Small intestine (tissue), 7 donors: ENCODE data around the gene ZNF445. TPM values are rescaled to one million over a fixed set of nuclear protein-coding genes. Genes with fewer than 3 reads are reported as not detected.
A peak's percentile ranks its signal among the peaks of the same experiment; 100 is the strongest.
"Not testable (repeated sequence)": the region's sequence is repeated elsewhere in the genome, so short reads cannot be mapped to it uniquely, and the experiment has no call there.

Experiments used
- DNase-seq, 2 donors: peaks; one replicate each; pipeline versions ENCODE4 v3.0.0 to v3.0.0-alpha.2; 2013
- FAIRE-seq: peaks from 2 replicates; lab custom pipeline; 2012; peaks lifted over from hg19 to GRCh38; lab: Jason Lieb, UNC
- H3K27ac ChIP-seq, 3 donors: one replicate each; pipeline ENCODE4 v1.5.1; 2013; ENCODE audit warnings: low read length in 2 of 3, mild to moderate bottlenecking in 2 of 3, control low read depth in 1 of 3, inconsistent platforms in 1 of 3, low read depth in 1 of 3, moderate library complexity in 1 of 3
- H3K27me3 ChIP-seq, 3 donors: one replicate each; pipeline ENCODE4 v1.6.1; 2013; ENCODE audit warnings: low read length in 3 of 3, inconsistent platforms in 1 of 3; ENCODE audit not compliant: control insufficient read depth in 3 of 3, insufficient read depth in 3 of 3
- H3K36me3 ChIP-seq, 3 donors: one replicate each; pipeline ENCODE4 v1.6.1; 2013; ENCODE audit warnings: low read length in 3 of 3, inconsistent platforms in 1 of 3, low read depth in 1 of 3, mild to moderate bottlenecking in 1 of 3, moderate library complexity in 1 of 3; ENCODE audit not compliant: control insufficient read depth in 3 of 3, insufficient read depth in 2 of 3
- H3K4me1 ChIP-seq, 3 donors: one replicate each; pipeline ENCODE4 v1.6.1; 2013; ENCODE audit warnings: low read length in 2 of 3, inconsistent platforms in 1 of 3, low read depth in 1 of 3, mild to moderate bottlenecking in 1 of 3, moderate library complexity in 1 of 3; ENCODE audit not compliant: control insufficient read depth in 3 of 3, insufficient read depth in 2 of 3
- H3K4me3 ChIP-seq, 3 donors: one replicate each; pipeline ENCODE4 v1.5.1; 2013; ENCODE audit warnings: low read length in 3 of 3, control low read depth in 1 of 3, inconsistent platforms in 1 of 3, low read depth in 1 of 3, mild to moderate bottlenecking in 1 of 3, moderate library complexity in 1 of 3
- H3K9me3 ChIP-seq, 2 donors: one replicate each; pipeline ENCODE4 v1.6.1; 2013; ENCODE audit warnings: low read depth in 1 of 2, low read length in 1 of 2; ENCODE audit not compliant: control insufficient read depth in 2 of 2, insufficient read depth in 1 of 2
- WGBS, 3 donors: extraction: QIAGEN DNeasy Blood & Tissue Kit; methylation state at CpG; one replicate each; pipeline ENCODE4 v1.1.7; 2013; 5-methylcytosine and 5-hydroxymethylcytosine counted together
- polyA plus RNA-seq, 4 donors: library from polyadenylated mRNA; stranded (reverse) in 3 of 4; unstranded in 1 of 4; fragments of 200-250 nt in 3 of 4; fragments of 120-200 nt in 1 of 4; gene quantifications; one replicate each; pipeline versions ENCODE4 v1.2.1 to v1.2.3, GENCODE V29; 2013
- donor health status: healthy with polysubstance abuse.
- donor health status: control.
- donor health status: control.
- donor health status: Bipolar disorder and iron deficiency.
- donor health status: healthy.

Gene ZNF445
- polyA plus RNA-seq, 4 donors: 0.89 to 15.3 (median 2.7) TPM

DNA sequence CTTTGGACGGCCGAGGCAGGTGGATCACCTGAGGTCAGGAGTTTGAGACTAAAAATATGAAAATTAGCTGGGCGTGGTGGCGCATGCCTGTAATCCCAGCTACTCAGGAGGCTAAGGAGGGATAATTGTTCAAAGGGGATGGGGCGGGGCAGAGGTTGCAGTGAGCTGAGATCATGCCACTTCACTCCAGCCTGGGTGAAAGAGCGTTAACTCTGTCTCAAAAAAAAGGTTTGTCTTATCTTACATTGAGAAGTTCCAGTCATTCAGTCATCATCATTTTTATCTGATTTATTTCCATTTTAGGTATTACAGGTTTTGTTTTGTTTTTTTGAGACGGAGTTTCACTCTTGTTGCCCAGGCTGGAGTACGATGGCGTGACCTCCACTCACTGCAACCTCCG is 2.6 kb downstream of the ZNF445 start:
- not testable (repeated sequence) for H3K4me1 ChIP-seq, H3K27me3 ChIP-seq, H3K9me3 ChIP-seq, H3K4me3 ChIP-seq, H3K36me3 ChIP-seq, FAIRE-seq, H3K27ac ChIP-seq
- 81 to 91% (median 90%) methylated on average over 10 of the region's 10 CpGs for WGBS, 3 donors
- DNase-seq: peak in 1 of 2 donors; percentile 40

DNA sequence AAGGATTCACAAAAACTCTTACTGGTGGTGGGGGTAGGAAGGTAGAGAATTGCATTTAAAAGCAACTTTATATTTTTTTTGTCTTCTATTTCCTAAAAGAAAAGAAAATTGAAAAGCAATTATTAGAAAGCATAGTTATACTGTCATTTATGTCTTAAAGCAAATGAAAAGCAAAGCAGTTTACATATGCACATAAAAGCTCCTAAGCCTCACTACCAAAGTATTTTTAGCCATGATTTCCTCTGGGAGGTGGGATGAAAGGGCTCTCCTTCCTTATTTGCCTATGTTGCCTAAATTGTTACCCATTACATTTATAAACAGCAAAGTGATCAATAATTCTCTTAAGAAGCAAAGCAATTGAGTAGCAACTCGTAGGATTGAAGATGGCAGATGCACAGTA is 7.0 kb downstream of the ZNF445 start:
- Histone ChIP-seq H3K4me3 (no peak overlapping the region), H3K4me1 (no peaks in the 10 kb centered on the region), H3K9me3 (no peaks in the 10 kb centered on the region), H3K27ac (no peak overlapping the region), H3K27me3 (no peaks in the 10 kb centered on the region), H3K36me3 (peaks cover 0 to 18% (median 2%) of the 10 kb centered on the region in 3 donors)
- WGBS, 3 donors: 87 to 91% (median 89%) methylated on average over 1 of the region's 1 CpG
- DNase-seq (no peak), FAIRE-seq (no peak)

DNA sequence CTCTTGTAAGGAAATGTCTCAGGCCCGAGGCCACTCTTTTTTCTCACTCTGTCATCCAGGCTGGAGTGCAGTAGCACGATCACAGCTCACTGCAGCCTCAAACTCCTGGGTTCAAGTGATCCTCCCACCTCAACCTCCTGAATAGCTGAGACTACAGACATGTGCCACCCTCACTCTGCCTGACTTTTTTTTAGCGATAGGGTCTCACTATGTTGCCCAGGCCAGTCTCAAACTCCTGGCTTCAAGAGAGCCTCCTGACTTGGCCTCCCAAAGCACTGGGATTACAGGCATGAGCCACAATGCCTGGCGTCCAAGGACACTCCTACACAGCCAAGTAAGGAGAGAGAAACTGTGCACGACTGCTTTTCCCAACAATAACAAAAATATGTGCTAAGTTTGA is 7.6 kb downstream of the ZNF445 start:
- no peak overlapping the region for H3K27ac ChIP-seq
- no peaks in the 10 kb centered on the region for H3K9me3 ChIP-seq
- peaks cover 0 to 18% (median 2%) of the 10 kb centered on the region in 3 donors for H3K36me3 ChIP-seq
- WGBS, 3 donors: 75 to 76% (median 75%) methylated on average over 5 of the region's 5 CpGs
- DNase-seq (no peak), FAIRE-seq (no peak)
- no peaks in the 10 kb centered on the region for H3K27me3 ChIP-seq
- H3K4me3 ChIP-seq: no peak overlapping the region
- no peaks in the 10 kb centered on the region for H3K4me1 ChIP-seq

DNA sequence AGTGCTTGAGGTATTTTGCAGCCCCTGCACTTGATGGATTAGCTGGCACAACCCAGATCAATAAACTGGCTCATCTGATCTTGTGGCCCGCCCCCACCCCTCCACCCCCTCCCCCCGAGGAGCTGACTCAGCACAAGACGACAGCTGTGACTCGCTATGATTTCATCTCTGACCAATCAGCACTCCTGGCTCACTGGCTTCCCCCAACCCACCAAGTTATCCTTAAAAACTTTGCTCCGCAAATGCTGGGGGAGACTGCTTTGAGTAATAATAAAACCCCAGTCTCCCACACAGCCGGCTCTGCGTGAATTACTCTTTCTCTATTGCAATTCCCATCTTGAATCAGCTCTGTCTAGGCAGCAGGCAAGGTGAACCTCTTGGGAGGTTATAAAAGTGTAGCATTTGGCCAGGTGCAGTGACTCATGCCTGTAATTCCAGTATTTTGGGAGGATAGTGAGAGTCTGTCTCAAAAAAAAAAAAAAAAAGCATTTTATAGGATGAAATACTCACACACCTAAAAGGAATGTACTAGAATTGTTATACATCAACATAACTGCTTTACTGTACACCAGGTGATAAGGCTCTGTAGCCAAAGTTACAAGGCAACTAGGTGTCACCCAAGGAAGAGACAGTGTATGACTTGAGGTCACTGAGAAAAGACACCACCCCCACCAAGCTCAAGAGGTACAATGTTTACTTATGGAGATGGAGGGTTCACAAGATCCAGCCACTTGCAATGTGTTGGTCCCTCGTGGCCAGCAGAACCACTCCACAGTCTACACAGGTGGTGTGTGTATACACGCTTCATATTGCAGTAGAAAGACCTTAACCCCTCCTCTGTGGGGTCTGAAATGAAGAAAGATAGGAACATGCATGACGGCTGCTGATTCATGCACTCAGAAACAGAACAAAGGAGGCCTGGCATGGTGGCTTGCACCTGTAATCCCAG is 8.6 kb downstream of the ZNF445 start:
- no peaks in the 10 kb centered on the region for H3K27me3 ChIP-seq
- DNase-seq (no peak), FAIRE-seq (no peak)
- H3K36me3 ChIP-seq: peaks cover 2 to 21% (median 4%) of the 10 kb centered on the region in 3 donors
- WGBS, 3 donors: 70 to 79% (median 78%) methylated on average over 10 of the region's 10 CpGs
- no peaks in the 10 kb centered on the region for H3K9me3 ChIP-seq
- H3K4me3 ChIP-seq: no peak overlapping the region
- H3K27ac ChIP-seq: no peak overlapping the region
- no peaks in the 10 kb centered on the region for H3K4me1 ChIP-seq

DNA sequence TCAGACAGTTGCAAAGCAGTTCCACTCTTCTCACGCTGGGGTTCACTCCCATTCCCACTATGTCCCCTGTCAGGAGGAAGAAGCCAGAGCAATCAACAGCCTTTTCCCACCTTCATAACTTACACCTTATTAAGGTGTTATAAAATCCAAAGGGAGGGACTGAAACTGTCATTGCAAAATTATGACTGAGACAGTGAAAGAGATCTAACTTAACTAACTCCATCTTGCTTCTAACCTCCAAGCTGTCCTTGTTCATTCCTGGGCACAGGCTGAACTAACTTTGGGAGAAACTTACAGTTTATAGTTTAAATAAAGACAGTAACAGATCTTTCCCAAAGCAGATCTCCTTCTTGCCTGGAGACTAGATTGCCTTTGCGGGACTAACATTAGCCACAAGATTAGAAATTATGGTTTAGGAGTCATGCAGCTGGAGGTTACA is 9.4 kb downstream of the ZNF445 start:
- H3K4me3 ChIP-seq, H3K9me3 ChIP-seq, H3K4me1 ChIP-seq, H3K27ac ChIP-seq, FAIRE-seq, DNase-seq, H3K27me3 ChIP-seq: not testable (repeated sequence)
- H3K36me3 ChIP-seq: peaks cover 2 to 26% (median 6%) of the 10 kb centered on the region in 3 donors
- 90 to 98% (median 96%) methylated on average over 2 of the region's 2 CpGs for WGBS, 3 donors

DNA sequence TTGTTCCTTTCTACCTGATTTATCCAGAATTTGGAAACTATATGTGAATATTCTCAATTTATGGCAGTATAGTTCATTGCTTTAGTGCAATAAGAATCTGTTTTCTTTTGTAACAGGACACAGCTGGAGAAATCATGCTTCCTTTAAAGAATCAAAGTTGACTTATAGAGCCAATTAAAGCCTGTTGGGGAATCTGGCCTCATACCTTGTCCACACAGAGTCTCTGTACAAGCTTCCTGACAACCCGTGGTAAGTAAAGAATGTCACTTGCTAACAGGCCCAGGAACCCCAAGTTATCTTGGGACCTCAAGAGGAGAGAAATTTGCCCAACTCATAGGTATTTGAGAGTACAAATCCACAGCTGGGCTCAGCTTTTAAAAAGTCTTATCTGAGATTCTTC is 10.2 kb downstream of the ZNF445 start:
- peaks cover 0 to 1% of the 10 kb centered on the region in 2 donors for H3K9me3 ChIP-seq
- no peak overlapping the region for H3K27ac ChIP-seq
- no peak overlapping the region for H3K4me3 ChIP-seq
- no peaks in the 10 kb centered on the region for H3K4me1 ChIP-seq
- no peaks in the 10 kb centered on the region for H3K27me3 ChIP-seq
- no peak for DNase-seq
- WGBS, 3 donors: 34 to 68% (median 62%) methylated on average over 1 of the region's 1 CpG
- no peak for FAIRE-seq
- peaks cover 2 to 29% (median 6%) of the 10 kb centered on the region in 3 donors for H3K36me3 ChIP-seq

DNA sequence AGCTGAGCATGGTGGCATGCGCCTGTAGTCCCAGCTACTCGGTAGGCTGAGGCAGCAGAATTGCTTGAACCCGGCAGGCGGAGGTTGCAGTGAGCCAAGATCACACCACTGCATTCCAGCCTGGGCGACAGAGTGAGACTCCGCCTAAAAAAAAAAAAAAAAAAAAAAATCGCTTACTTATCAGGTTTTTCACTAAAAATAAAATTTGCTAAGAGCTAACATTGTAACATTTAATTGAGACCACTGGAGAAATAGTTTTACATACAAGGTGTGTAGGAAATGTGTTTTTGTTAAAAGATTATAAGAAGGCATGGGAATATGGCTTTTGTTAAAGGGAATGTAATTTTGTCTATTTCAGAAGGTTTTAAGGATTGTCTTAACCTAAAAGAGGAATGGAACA is 12.6 kb downstream of the ZNF445 start:
- not testable (repeated sequence) for H3K4me1 ChIP-seq, FAIRE-seq, H3K4me3 ChIP-seq, H3K27ac ChIP-seq, H3K27me3 ChIP-seq, DNase-seq
- H3K9me3 ChIP-seq: peaks cover 0 to 23% of the 10 kb centered on the region in 2 donors
- 95 to 99% (median 98%) methylated on average over 6 to 7 of the region's 7 CpGs for WGBS, 3 donors
- H3K36me3 ChIP-seq: peaks cover 2 to 35% (median 6%) of the 10 kb centered on the region in 3 donors

DNA sequence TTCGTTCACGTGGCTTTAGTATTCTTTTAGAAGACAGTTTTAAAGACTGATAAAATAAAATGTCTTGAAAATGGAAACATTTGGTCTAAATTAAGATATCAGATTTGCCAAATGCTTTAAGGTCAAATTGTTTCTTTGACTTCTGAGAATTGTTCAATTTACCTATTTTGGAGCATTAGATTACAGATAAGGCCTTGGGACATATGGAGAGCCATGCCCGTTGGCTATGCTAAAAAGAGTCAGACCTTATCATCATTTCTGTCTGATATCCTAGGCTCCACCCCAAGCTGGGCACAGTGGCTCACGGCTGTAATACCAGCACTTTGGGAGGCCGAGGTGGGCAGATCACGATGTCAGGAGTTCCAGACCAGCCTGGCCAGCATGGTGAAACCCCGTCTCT is 13.0 kb downstream of the ZNF445 start:
- H3K36me3 ChIP-seq: peaks cover 2 to 31% (median 6%) of the 10 kb centered on the region in 3 donors
- no peak overlapping the region for H3K27ac ChIP-seq
- FAIRE-seq: no peak
- no peak for DNase-seq
- H3K4me3 ChIP-seq: no peak overlapping the region
- peaks cover 0 to 25% of the 10 kb centered on the region in 2 donors for H3K9me3 ChIP-seq
- H3K4me1 ChIP-seq: no peaks in the 10 kb centered on the region
- H3K27me3 ChIP-seq: no peaks in the 10 kb centered on the region
- WGBS, 3 donors: 93 to 95% (median 94%) methylated on average over 7 of the region's 7 CpGs
